Measurements from ENCODE around the gene BCKDK. TPM values are rescaled to one million over a fixed set of nuclear protein-coding genes. Genes with fewer than 3 reads are reported as not detected.

BCKDK gene
- total and polyA plus RNA-seq, 2 of the 13 experiments (the other 11 are each of a cell fraction or from before 2014, with no cell fraction given): 24.9 to 42.6 TPM

DNA sequence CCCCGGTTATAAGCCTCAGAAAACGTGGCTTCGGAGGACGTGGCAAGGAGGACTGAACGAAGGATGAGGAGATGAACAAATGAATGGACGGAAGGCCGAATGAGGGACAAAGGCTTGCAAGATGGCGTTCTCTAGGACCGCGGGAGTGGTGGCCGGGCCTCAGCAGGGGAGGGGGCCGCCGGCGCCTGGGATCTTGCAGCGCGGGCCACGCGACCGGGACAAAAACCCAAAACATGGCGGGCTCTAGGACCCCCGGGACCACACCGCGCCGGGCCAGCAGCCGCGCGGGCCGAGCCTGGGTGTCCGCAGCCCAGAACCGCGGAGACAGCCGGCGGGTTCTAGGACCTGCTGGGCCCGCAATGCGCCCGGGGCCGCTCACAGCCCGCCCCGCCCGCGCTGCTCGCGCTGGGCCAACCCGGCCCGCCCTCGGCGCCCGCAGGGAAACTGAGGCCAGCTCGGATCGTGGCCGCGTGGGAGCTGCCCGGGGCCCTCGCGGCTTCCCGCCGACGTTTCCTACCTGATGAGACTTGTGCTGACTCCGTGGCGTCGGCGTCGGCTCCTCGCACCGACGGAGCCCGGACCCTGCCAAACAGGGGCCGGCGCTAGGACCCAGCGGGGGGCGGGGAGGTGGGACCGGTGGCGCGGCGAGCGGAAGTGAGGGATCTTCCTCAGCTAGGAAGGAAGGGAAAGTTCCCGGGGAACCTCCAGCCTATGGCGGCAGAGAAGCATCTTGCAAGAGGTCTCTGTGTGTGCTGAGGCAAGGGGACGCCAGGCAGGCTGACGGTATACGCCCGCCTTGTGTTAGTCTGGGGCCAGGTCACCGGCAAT is 34.8 kb upstream of the BCKDK start (continued):
- TF ChIP-seq ZNF597 (CRISPR knock-in tag; IDR thresholded peaks at IDR 0.05) (no peak), GATAD2A (CRISPR knock-in tag; IDR thresholded peaks at IDR 0.05) (no peak; the same call in 1 of the 2 replicates), PATZ1 (CRISPR knock-in tag; IDR thresholded peaks at IDR 0.05) (peak; percentile 80), ADNP (CRISPR knock-in tag; IDR thresholded peaks at IDR 0.05) (peak; percentile 12; the same call in 1 of the 2 replicates), PCBP1 (IDR thresholded peaks at IDR 0.05; ENCODE audit: borderline replicate concordance, low read depth, low read length) (0 out of 2 replicates have a peak, but pooled peaks have one; percentile 44), ZNF7 (CRISPR knock-in tag; IDR thresholded peaks at IDR 0.05) (0 out of 2 replicates have a peak, but pooled peaks have one; percentile 3), ZNF724P (CRISPR knock-in tag; IDR thresholded peaks at IDR 0.05; ENCODE audit: borderline replicate concordance) (0 out of 2 replicates have a peak, but pooled peaks have one; percentile 42), PTBP1 (IDR thresholded peaks at IDR 0.05; ENCODE audit: low read depth, low read length, poor library complexity, severe bottlenecking) (peak; percentile 6), ZNF329 (CRISPR knock-in tag; IDR thresholded peaks at IDR 0.05; ENCODE audit: low read depth) (peak; percentile 59; the same call in 1 of the 2 replicates), KAT8 (CRISPR knock-in tag; IDR thresholded peaks at IDR 0.05) (peak; percentile 43; the same call in 1 of the 2 replicates), ZNF569 (CRISPR knock-in tag; IDR thresholded peaks at IDR 0.05; ENCODE audit: borderline replicate concordance) (no peak), ZNF710 (CRISPR knock-in tag; IDR thresholded peaks at IDR 0.05; ENCODE audit: borderline replicate concordance) (peak; percentile 68; the same call in 1 of the 2 replicates), CBX1 (IDR thresholded peaks at IDR 0.05; ENCODE audit: low read depth) (no peak), MIER3 (CRISPR knock-in tag; IDR thresholded peaks at IDR 0.05; ENCODE audit: borderline replicate concordance) (no peak), SMAD1 (CRISPR knock-in tag; IDR thresholded peaks at IDR 0.05; ENCODE audit: borderline replicate concordance, low read depth) (no peak; the same call in 1 of the 2 replicates), RBM22 (optimal IDR thresholded peaks at IDR 0.05; ENCODE audit: low read length) (peak; percentile 29)
- TF ChIP-seq, protein P1, sequence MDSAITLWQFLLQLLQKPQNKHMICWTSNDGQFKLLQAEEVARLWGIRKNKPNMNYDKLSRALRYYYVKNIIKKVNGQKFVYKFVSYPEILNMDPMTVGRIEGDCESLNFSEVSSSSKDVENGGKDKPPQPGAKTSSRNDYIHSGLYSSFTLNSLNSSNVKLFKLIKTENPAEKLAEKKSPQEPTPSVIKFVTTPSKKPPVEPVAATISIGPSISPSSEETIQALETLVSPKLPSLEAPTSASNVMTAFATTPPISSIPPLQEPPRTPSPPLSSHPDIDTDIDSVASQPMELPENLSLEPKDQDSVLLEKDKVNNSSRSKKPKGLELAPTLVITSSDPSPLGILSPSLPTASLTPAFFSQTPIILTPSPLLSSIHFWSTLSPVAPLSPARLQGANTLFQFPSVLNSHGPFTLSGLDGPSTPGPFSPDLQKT (CRISPR knock-in tag; IDR thresholded peaks at IDR 0.05; ENCODE audit: borderline replicate concordance): peak; percentile 41; the same call in 1 of the 2 replicates
- TF ChIP-seq, protein P2, sequence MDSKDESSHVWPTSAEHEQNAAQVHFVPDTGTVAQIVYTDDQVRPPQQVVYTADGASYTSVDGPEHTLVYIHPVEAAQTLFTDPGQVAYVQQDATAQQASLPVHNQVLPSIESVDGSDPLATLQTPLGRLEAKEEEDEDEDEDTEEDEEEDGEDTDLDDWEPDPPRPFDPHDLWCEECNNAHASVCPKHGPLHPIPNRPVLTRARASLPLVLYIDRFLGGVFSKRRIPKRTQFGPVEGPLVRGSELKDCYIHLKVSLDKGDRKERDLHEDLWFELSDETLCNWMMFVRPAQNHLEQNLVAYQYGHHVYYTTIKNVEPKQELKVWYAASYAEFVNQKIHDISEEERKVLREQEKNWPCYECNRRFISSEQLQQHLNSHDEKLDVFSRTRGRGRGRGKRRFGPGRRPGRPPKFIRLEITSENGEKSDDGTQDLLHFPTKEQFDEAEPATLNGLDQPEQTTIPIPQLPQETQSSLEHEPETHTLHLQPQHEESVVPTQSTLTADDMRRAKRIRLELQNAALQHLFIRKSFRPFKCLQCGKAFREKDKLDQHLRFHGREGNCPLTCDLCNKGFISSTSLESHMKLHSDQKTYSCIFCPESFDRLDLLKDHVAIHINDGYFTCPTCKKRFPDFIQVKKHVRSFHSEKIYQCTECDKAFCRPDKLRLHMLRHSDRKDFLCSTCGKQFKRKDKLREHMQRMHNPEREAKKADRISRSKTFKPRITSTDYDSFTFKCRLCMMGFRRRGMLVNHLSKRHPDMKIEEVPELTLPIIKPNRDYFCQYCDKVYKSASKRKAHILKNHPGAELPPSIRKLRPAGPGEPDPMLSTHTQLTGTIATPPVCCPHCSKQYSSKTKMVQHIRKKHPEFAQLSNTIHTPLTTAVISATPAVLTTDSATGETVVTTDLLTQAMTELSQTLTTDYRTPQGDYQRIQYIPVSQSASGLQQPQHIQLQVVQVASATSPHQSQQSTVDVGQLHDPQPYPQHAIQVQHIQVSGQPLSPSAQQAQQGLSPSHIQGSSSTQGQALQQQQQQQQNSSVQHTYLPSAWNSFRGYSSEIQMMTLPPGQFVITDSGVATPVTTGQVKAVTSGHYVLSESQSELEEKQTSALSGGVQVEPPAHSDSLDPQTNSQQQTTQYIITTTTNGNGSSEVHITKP (CRISPR knock-in tag; IDR thresholded peaks at IDR 0.05; ENCODE audit: low read depth): 0 out of 2 replicates have a peak, but pooled peaks have one; percentile 39
